SK-N-SH (cell line): ENCODE results near the gene PLCL2.

ENCODE experiments used
- ELF1 ChIP-seq: IDR thresholded peaks from 2 replicates; pipeline ENCODE4 v1.4.0; 2012
- EP300 ChIP-seq, 2 experiments: IDR thresholded peaks; 2 replicates each; pipeline versions ENCODE4 v1.4.0 to v1.6.1; 2012; ENCODE audit warnings: borderline replicate concordance in 1 of 2, low read depth in 1 of 2, low read length in 1 of 2
- GABPA ChIP-seq: IDR thresholded peaks from 2 replicates; pipeline ENCODE4 v1.4.0; 2012; ENCODE audit warnings: low read depth, mild to moderate bottlenecking
- MEF2A ChIP-seq: IDR thresholded peaks from 2 replicates; pipeline ENCODE4 v1.4.0; 2012; ENCODE audit warnings: low read depth, borderline replicate concordance
- MXI1 ChIP-seq: IDR thresholded peaks from 2 replicates; pipeline ENCODE4 v1.6.1; 2012; ENCODE audit warnings: mild to moderate bottlenecking, low read depth, low read length, improper control_type of control experiment
- POLR2AphosphoS5 ChIP-seq: IDR thresholded peaks from 2 replicates; pipeline ENCODE4 v1.6.1; 2012; ENCODE audit warnings: low read depth, low read length
- RAD21 ChIP-seq: IDR thresholded peaks from 2 replicates; pipeline ENCODE4 v1.6.1; 2012; ENCODE audit warnings: mild to moderate bottlenecking, low read length
- TAF1 ChIP-seq: IDR thresholded peaks from 2 replicates; pipeline ENCODE4 v1.6.1; 2012; ENCODE audit warnings: low read depth, mild to moderate bottlenecking, low read length, moderate library complexity, borderline replicate concordance
- TF ChIP-seq, protein P1 (sequence below): fragments of 200-600 bp; sonication (generic); IDR thresholded peaks from 2 replicates; pipeline ENCODE4 v1.6.1; 2017; ENCODE audit warnings: antibody characterized with exemption, mild to moderate bottlenecking, moderate library complexity
- TF ChIP-seq, protein P2 (sequence below): IDR thresholded peaks from 2 replicates; pipeline ENCODE4 v1.6.1; 2012; ENCODE audit warnings: mild to moderate bottlenecking, low read depth, low read length, moderate library complexity
- TF ChIP-seq, protein P3 (sequence below): IDR thresholded peaks from 2 replicates; pipeline ENCODE4 v1.4.0; 2012; ENCODE audit warnings: low read depth

DNA sequence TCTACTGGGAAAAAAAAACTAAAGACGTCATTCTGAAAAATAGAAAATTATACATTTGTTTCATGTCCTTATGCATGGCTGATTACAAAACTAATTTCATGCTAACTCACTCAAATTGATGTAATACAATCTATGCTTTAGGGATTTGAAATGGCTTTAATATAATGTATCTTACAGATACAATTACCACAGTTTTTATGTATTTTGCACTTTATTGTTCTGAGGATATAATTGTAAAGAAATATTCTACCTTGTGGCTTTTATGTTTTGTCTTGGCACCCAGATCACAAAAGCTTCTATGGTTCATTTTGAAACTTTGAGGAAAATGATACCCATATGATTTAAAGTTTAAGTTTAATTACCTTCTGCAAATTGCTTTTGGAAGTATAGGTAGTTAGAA, 122.5 kb downstream of the PLCL2 start:
- TF ChIP-seq, protein P1, sequence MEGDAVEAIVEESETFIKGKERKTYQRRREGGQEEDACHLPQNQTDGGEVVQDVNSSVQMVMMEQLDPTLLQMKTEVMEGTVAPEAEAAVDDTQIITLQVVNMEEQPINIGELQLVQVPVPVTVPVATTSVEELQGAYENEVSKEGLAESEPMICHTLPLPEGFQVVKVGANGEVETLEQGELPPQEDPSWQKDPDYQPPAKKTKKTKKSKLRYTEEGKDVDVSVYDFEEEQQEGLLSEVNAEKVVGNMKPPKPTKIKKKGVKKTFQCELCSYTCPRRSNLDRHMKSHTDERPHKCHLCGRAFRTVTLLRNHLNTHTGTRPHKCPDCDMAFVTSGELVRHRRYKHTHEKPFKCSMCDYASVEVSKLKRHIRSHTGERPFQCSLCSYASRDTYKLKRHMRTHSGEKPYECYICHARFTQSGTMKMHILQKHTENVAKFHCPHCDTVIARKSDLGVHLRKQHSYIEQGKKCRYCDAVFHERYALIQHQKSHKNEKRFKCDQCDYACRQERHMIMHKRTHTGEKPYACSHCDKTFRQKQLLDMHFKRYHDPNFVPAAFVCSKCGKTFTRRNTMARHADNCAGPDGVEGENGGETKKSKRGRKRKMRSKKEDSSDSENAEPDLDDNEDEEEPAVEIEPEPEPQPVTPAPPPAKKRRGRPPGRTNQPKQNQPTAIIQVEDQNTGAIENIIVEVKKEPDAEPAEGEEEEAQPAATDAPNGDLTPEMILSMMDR, result no peak
- TF ChIP-seq TAF1, result no peak
- no peak for TF ChIP-seq EP300 (IDR thresholded peaks at IDR 0.05; ENCODE audit: borderline replicate concordance in 1 of 2, low read depth in 1 of 2, low read length in 1 of 2)
- no peak for TF ChIP-seq ELF1
- TF ChIP-seq, protein P2, sequence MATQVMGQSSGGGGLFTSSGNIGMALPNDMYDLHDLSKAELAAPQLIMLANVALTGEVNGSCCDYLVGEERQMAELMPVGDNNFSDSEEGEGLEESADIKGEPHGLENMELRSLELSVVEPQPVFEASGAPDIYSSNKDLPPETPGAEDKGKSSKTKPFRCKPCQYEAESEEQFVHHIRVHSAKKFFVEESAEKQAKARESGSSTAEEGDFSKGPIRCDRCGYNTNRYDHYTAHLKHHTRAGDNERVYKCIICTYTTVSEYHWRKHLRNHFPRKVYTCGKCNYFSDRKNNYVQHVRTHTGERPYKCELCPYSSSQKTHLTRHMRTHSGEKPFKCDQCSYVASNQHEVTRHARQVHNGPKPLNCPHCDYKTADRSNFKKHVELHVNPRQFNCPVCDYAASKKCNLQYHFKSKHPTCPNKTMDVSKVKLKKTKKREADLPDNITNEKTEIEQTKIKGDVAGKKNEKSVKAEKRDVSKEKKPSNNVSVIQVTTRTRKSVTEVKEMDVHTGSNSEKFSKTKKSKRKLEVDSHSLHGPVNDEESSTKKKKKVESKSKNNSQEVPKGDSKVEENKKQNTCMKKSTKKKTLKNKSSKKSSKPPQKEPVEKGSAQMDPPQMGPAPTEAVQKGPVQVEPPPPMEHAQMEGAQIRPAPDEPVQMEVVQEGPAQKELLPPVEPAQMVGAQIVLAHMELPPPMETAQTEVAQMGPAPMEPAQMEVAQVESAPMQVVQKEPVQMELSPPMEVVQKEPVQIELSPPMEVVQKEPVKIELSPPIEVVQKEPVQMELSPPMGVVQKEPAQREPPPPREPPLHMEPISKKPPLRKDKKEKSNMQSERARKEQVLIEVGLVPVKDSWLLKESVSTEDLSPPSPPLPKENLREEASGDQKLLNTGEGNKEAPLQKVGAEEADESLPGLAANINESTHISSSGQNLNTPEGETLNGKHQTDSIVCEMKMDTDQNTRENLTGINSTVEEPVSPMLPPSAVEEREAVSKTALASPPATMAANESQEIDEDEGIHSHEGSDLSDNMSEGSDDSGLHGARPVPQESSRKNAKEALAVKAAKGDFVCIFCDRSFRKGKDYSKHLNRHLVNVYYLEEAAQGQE, result no peak
- TF ChIP-seq MEF2A, result no peak
- TF ChIP-seq, protein P3, sequence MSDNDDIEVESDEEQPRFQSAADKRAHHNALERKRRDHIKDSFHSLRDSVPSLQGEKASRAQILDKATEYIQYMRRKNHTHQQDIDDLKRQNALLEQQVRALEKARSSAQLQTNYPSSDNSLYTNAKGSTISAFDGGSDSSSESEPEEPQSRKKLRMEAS, result no peak
- TF ChIP-seq POLR2AphosphoS5, result no peak
- no peak for TF ChIP-seq MXI1
- no peak for TF ChIP-seq GABPA
- no peak for TF ChIP-seq RAD21
